Measurements from ENCODE around the gene CSDE1.

CSDE1 gene

DNA sequence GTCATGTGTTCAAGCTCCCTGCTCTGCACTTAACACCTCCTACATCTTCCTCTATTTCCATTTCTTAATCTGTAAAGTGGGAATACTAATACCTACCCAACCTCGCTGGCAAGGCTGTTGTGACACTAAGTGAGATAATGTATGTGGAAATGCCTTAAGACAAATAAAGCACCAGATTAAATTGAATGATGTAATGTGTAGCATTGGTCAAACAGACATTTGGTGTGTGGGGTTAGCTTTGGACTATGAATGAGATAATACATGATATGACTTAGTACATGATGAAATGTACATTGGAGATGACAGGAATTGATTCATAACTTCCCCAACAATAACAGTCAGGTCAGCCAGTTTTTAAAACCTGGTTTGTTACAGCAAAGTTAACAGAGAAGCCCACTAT is 67.6 kb downstream of the CSDE1 start:
- Histone ChIP-seq H3K27ac (no peak overlapping the region), H3K36me3 (ENCODE audit: insufficient read depth, low read length) (no peaks in the 10 kb centered on the region), H3K9ac (ENCODE audit: insufficient read length) (no peak overlapping the region), H3K9me3 (ENCODE audit: low read depth, low read length) (no peaks in the 10 kb centered on the region), H3K4me3 (no peak overlapping the region)
- TF ChIP-seq EZH2 (IDR thresholded peaks at IDR 0.05): no peak
- no peak for TF ChIP-seq FOXP2 (optimal IDR thresholded peaks at IDR 0.05; ENCODE audit: control extremely low read depth, extremely low read length, insufficient read depth)
- DNase-seq (ENCODE audit: low read depth, low spot score): no peak

GRCh38 chr1:114688526-114688925 is 69.3 kb downstream of the CSDE1 start:
- H3K9ac ChIP-seq (ENCODE audit: insufficient read length): no peak overlapping the region
- H3K4me3 ChIP-seq: no peak overlapping the region
- no peak overlapping the region for H3K27ac ChIP-seq
- H3K36me3 ChIP-seq (ENCODE audit: insufficient read depth, low read length): no peaks in the 10 kb centered on the region
- no peak for DNase-seq (ENCODE audit: low read depth, low spot score)
- no peaks in the 10 kb centered on the region for H3K9me3 ChIP-seq (ENCODE audit: low read depth, low read length)
- TF ChIP-seq POLR2AphosphoS5 (IDR thresholded peaks at IDR 0.05; ENCODE audit: borderline replicate concordance, low read depth, low read length): no peak
- no peak for TF ChIP-seq FOXP2 (optimal IDR thresholded peaks at IDR 0.05; ENCODE audit: control extremely low read depth, extremely low read length, insufficient read depth)
- no peak for TF ChIP-seq EZH2 (IDR thresholded peaks at IDR 0.05)

- no peak for DNase-seq (ENCODE audit: low read depth, low spot score)
- TF ChIP-seq POLR2AphosphoS5 (IDR thresholded peaks at IDR 0.05; ENCODE audit: borderline replicate concordance, low read depth, low read length) (no peak), FOXP2 (optimal IDR thresholded peaks at IDR 0.05; ENCODE audit: control extremely low read depth, extremely low read length, insufficient read depth) (no peak), EZH2 (IDR thresholded peaks at IDR 0.05) (no peak)
- Histone ChIP-seq H3K27ac (no peak overlapping the region), H3K9me3 (ENCODE audit: low read depth, low read length) (no peaks in the 10 kb centered on the region), H3K4me3 (no peak overlapping the region), H3K9ac (ENCODE audit: insufficient read length) (no peak overlapping the region), H3K36me3 (ENCODE audit: insufficient read depth, low read length) (no peaks in the 10 kb centered on the region)
These were observed 71.9 kb downstream of the CSDE1 start for GRCh38 chr1:114685851-114686250.

GRCh38 chr1:114677691-114678090 is 80.1 kb downstream of the CSDE1 start:
- H3K9ac ChIP-seq (ENCODE audit: insufficient read length): peak overlapping the region; percentile 73
- no peaks in the 10 kb centered on the region for H3K36me3 ChIP-seq (ENCODE audit: insufficient read depth, low read length)
- peak; percentile 96 for DNase-seq (ENCODE audit: low read depth, low spot score)
- peak overlapping the region; percentile 71 for H3K4me3 ChIP-seq
- no peaks in the 10 kb centered on the region for H3K9me3 ChIP-seq (ENCODE audit: low read depth, low read length)
- peak overlapping the region; percentile 99 for H3K27ac ChIP-seq
- TF ChIP-seq POLR2AphosphoS5 (IDR thresholded peaks at IDR 0.05; ENCODE audit: borderline replicate concordance, low read depth, low read length): peak; percentile 42; the same call in 1 of the 2 replicates
- no peak for TF ChIP-seq FOXP2 (optimal IDR thresholded peaks at IDR 0.05; ENCODE audit: control extremely low read depth, extremely low read length, insufficient read depth)

GRCh38 chr1:114676115-114676514 is 81.7 kb downstream of the CSDE1 start:
- no peak for TF ChIP-seq EZH2 (IDR thresholded peaks at IDR 0.05)
- no peak for TF ChIP-seq POLR2AphosphoS5 (IDR thresholded peaks at IDR 0.05; ENCODE audit: borderline replicate concordance, low read depth, low read length)
- no peak for TF ChIP-seq FOXP2 (optimal IDR thresholded peaks at IDR 0.05; ENCODE audit: control extremely low read depth, extremely low read length, insufficient read depth)
- Histone ChIP-seq H3K9ac (ENCODE audit: insufficient read length) (peak overlapping the region; percentile 22), H3K36me3 (ENCODE audit: insufficient read depth, low read length) (no peaks in the 10 kb centered on the region), H3K4me3 (peak overlapping the region; percentile 22; the same call in 1 of the 2 replicates), H3K9me3 (ENCODE audit: low read depth, low read length) (no peaks in the 10 kb centered on the region), H3K27ac (peak overlapping the region; percentile 95)
- DNase-seq (ENCODE audit: low read depth, low spot score): no peak

- no peak for DNase-seq (ENCODE audit: low read depth, low spot score)
- TF ChIP-seq FOXP2 (optimal IDR thresholded peaks at IDR 0.05; ENCODE audit: control extremely low read depth, extremely low read length, insufficient read depth): no peak
- TF ChIP-seq EZH2 (IDR thresholded peaks at IDR 0.05): no peak
- TF ChIP-seq POLR2AphosphoS5 (IDR thresholded peaks at IDR 0.05; ENCODE audit: borderline replicate concordance, low read depth, low read length): no peak
- no peaks in the 10 kb centered on the region; the same call in 1 of the 2 replicates for H3K9me3 ChIP-seq (ENCODE audit: low read depth, low read length)
- peaks cover 2% of the 10 kb centered on the region; the same call in 1 of the 2 replicates for H3K36me3 ChIP-seq (ENCODE audit: insufficient read depth, low read length)
- no peak overlapping the region for H3K9ac ChIP-seq (ENCODE audit: insufficient read length)
- H3K27ac ChIP-seq: peak overlapping the region; percentile 55
- no peak overlapping the region for H3K4me3 ChIP-seq
These were observed 85.9 kb downstream of the CSDE1 start for GRCh38 chr1:114671939-114672275.

DNA sequence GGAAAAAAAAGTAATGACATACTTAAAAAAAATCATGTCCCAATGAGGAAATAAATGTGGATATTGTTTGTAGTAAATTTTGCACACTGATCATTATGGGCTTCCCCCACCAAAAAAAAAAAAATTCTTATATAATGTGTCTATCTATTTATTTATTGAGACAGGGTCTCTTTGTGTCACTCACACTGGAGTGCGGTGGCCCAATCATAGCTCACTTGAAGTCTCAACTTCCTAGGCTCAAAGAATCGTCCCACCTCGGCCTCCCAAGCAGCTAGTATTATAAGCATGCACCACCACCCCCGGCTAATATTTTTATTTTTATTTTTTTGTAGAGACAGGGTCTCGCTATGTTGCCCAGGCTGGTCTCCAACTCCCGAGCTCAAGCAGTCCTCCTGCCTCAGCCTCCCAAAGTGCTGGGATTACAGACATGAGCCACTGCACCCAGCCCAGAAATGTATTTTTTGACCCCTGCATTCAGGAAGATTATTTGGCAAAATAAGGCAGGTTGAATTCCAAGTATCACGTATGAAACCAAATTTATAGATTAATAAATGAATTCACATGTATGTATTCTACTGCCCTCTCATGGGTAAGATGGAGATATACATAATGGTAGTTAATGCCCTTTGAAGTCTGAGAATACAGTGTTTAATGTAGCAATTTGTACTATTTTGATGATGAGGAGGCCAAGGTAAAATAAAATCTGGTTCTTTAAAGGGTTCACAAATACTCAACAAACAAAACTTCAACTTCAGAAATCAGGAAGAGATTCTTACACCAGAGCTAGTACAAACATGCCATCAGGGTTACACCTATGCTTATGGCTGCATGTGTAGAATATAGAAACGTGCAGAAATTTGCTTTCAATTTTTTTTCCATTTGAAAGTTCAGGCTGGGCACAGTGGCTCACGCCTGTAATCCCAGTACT is 86.5 kb downstream of the CSDE1 start:
- Histone ChIP-seq H3K36me3 (ENCODE audit: insufficient read depth, low read length) (peaks cover 6% of the 10 kb centered on the region; the same call in 1 of the 2 replicates), H3K27ac (peak overlapping the region; percentile 55; the same call in 1 of the 2 replicates), H3K9me3 (ENCODE audit: low read depth, low read length) (no peaks in the 10 kb centered on the region; the same call in 1 of the 2 replicates), H3K4me3 (peak overlapping the region; percentile 43; the same call in 1 of the 2 replicates), H3K9ac (ENCODE audit: insufficient read length) (no peak overlapping the region)
- no peak for DNase-seq (ENCODE audit: low read depth, low spot score)
- TF ChIP-seq FOXP2 (optimal IDR thresholded peaks at IDR 0.05; ENCODE audit: control extremely low read depth, extremely low read length, insufficient read depth): no peak
- TF ChIP-seq POLR2AphosphoS5 (IDR thresholded peaks at IDR 0.05; ENCODE audit: borderline replicate concordance, low read depth, low read length): no peak

DNA sequence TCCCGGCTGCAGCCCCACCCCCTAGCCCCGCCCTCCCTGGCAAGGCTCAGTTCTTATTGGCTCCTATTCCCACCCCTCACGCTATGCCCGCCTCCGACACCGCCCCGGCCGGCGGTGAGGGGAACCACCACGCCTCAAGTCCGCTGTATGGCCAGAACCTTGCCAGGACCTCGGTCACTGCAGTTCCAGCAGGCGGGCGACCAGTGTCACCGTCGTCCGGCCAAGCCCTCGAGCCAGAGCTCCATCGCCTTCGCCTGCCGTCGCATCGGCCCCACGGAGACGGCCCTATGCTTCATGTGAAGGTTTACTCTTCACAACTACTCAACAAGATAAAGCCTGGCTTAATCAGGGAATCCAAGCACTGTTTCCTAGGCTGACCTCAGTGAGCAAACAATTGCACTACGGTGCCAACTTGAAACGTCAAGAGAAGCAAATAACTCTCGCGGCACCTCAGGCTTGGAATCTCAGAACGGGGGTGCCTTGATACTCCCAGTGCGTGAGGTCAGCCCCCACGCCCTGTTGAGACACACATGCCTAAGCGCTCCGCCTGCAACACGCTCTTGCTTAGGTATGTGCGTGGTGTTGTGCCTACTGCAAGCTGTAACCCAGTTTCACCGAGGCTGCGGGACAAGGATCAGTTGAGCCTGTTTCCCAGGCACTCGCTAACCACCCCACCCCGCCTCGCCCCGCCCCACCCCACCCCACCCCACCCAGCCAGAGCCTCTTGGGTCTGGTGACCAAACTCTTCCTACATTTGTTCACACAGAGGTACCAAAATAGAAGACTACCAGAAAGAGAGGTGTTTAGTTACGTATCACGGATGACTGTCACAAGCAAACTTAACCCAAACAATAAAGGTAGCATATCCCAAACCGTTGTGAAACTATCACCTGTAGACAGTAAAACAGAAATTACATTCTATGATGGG is 87.4 kb downstream of the CSDE1 start:
- H3K36me3 ChIP-seq (ENCODE audit: insufficient read depth, low read length): peaks cover 6% of the 10 kb centered on the region; the same call in 1 of the 2 replicates
- no peaks in the 10 kb centered on the region; the same call in 1 of the 2 replicates for H3K9me3 ChIP-seq (ENCODE audit: low read depth, low read length)
- DNase-seq (ENCODE audit: low read depth, low spot score): no peak
- peak overlapping the region; percentile 75; the same call in 1 of the 2 replicates for H3K27ac ChIP-seq
- peak overlapping the region; percentile 96 for H3K4me3 ChIP-seq
- H3K9ac ChIP-seq (ENCODE audit: insufficient read length): peak overlapping the region; percentile 77
- TF ChIP-seq EZH2 (IDR thresholded peaks at IDR 0.05) (no peak), POLR2AphosphoS5 (IDR thresholded peaks at IDR 0.05; ENCODE audit: borderline replicate concordance, low read depth, low read length) (peak; percentile 69; the same call in 1 of the 2 replicates)

Data from SK-N-MC (cell line).